22Rv1 (cell line): ENCODE results near the gene SPEG.

Source experiments
- H3K27ac ChIP-seq: fragments of 450-650 bp; 2 replicates; pipeline ENCODE4 v1.5.1; 2017
- CTCF ChIP-seq: fragments of 450-650 bp; IDR thresholded peaks from 2 replicates; pipeline ENCODE4 v1.5.1; 2017; ENCODE audit warnings: mild to moderate bottlenecking
- ZFX ChIP-seq: fragments of 450-650 bp; IDR thresholded peaks from 2 replicates; pipeline ENCODE4 v1.6.1; 2017; ENCODE audit warnings: antibody characterized with exemption, borderline replicate concordance

Gene SPEG

GRCh38 chr2:219451661-219452360 is 17.2 kb downstream of the SPEG start:
- no peak overlapping the region for H3K27ac ChIP-seq
- TF ChIP-seq CTCF (no peak), ZFX (no peak)

- TF ChIP-seq CTCF (no peak), ZFX (no peak)
- H3K27ac ChIP-seq = no peak overlapping the region
Measured at GRCh38 chr2:219452361-219453317, 18.0 kb downstream of the SPEG start.

GRCh38 chr2:219453671-219454590 is 19.3 kb downstream of the SPEG start:
- H3K27ac ChIP-seq = no peak overlapping the region
- no peak for TF ChIP-seq CTCF

- TF ChIP-seq CTCF (no peak), ZFX (no peak)
Measured at GRCh38 chr2:219455581-219455980, 20.9 kb downstream of the SPEG start.

GRCh38 chr2:219457784-219458369 is 23.2 kb downstream of the SPEG start:
- TF ChIP-seq ZFX (no peak), CTCF (no peak)
- no peak overlapping the region for H3K27ac ChIP-seq

More at GRCh38 chr2:219455581-219455980, 20.9 kb downstream of the SPEG start:
- H3K27ac ChIP-seq = no peak overlapping the region

GRCh38 chr2:219458996-219459395 is 24.4 kb downstream of the SPEG start:
- H3K27ac ChIP-seq = no peak overlapping the region
- no peak for TF ChIP-seq CTCF
- no peak for TF ChIP-seq ZFX
